ENCODE results near the gene PMM2.

PMM2 gene

GRCh38 chr16:8758022-8758421 lies 39.6 kb upstream of the PMM2 start:
- no peak for DNase-seq (ENCODE audit: low spot score)
- no peak overlapping the region for H3K27ac ChIP-seq
- ChIA-PET CTCF (no interaction called here), POLR2A (ENCODE audit: low non-redundant PET) (no interaction called here)
- TF ChIP-seq CTCF (conservative IDR thresholded peaks at IDR 0.05; ENCODE audit: low read depth): no peak

- DNase-seq (ENCODE audit: low spot score): no peak
- ChIA-PET POLR2A (ENCODE audit: low non-redundant PET) (no interaction called here), CTCF (no interaction called here)
- no peak overlapping the region for H3K27ac ChIP-seq
- TF ChIP-seq CTCF (conservative IDR thresholded peaks at IDR 0.05; ENCODE audit: low read depth): no peak
Observed at GRCh38 chr16:8760021-8760420, 37.6 kb upstream of the PMM2 start.

- DNase-seq (ENCODE audit: low spot score): no peak
- ChIA-PET CTCF (no interaction called here), POLR2A (ENCODE audit: low non-redundant PET) (no interaction called here)
- no peak for TF ChIP-seq CTCF (conservative IDR thresholded peaks at IDR 0.05; ENCODE audit: low read depth)
- no peak overlapping the region for H3K27ac ChIP-seq
Observed at GRCh38 chr16:8761078-8761477, 36.6 kb upstream of the PMM2 start.

GRCh38 chr16:8762254-8762653 lies 35.4 kb upstream of the PMM2 start:
- no peak for TF ChIP-seq CTCF (conservative IDR thresholded peaks at IDR 0.05; ENCODE audit: low read depth)
- DNase-seq (ENCODE audit: low spot score): no peak
- POLR2A ChIA-PET (ENCODE audit: low non-redundant PET): no interaction called here
- CTCF ChIA-PET: no interaction called here
- no peak overlapping the region for H3K27ac ChIP-seq

- ChIA-PET POLR2A (ENCODE audit: low non-redundant PET) (no interaction called here), CTCF (no interaction called here)
- TF ChIP-seq CTCF (conservative IDR thresholded peaks at IDR 0.05; ENCODE audit: low read depth): no peak
- no peak for DNase-seq (ENCODE audit: low spot score)
- no peak overlapping the region for H3K27ac ChIP-seq
Observed at GRCh38 chr16:8763083-8763482, 34.6 kb upstream of the PMM2 start.

- no peak overlapping the region for H3K27ac ChIP-seq
- POLR2A ChIA-PET (ENCODE audit: low non-redundant PET): no interaction called here
- CTCF ChIA-PET: no interaction called here
- DNase-seq (ENCODE audit: low spot score): no peak
- no peak for TF ChIP-seq CTCF (conservative IDR thresholded peaks at IDR 0.05; ENCODE audit: low read depth)
Observed at GRCh38 chr16:8763899-8764298, 33.7 kb upstream of the PMM2 start.

Data from RWPE1 (cell line).